Testis (tissue), 3 donors: Measurements from ENCODE around the gene GABRP. TPM values are rescaled to one million over a fixed set of nuclear protein-coding genes. Genes with fewer than 3 reads are reported as not detected.

Experiments used
- DNase-seq: peaks from one replicate; pipeline ENCODE4 v3.0.0-alpha.2; 2019
- H3K27ac ChIP-seq, 2 donors: fragments of 200-600 bp; sonication (generic); one replicate each; pipeline ENCODE4 v1.5.1; 2019
- H3K27me3 ChIP-seq: fragments of 200-600 bp; sonication (generic); one replicate; pipeline ENCODE4 v1.5.1; 2019
- H3K36me3 ChIP-seq: fragments of 200-600 bp; sonication (generic); one replicate; pipeline ENCODE4 v1.5.1; 2017; ENCODE audit warnings: low read depth; ENCODE audit errors: missing control alignments
- H3K4me1 ChIP-seq: fragments of 200-600 bp; sonication (generic); one replicate; pipeline ENCODE4 v1.5.1; 2019
- H3K4me3 ChIP-seq, 2 donors: fragments of 200-600 bp; sonication (generic); one replicate each; pipeline ENCODE4 v1.5.1; 2017 to 2019
- H3K9me3 ChIP-seq: fragments of 200-600 bp; sonication (generic); one replicate; pipeline ENCODE4 v1.5.1; 2017
- POLR2A ChIP-seq: fragments of 450-650 bp; IDR thresholded peaks from one replicate; pipeline ENCODE4 v1.6.1; 2017; ENCODE audit warnings: antibody characterized with exemption, mild to moderate bottlenecking, moderate library complexity
- WGBS, 2 donors: methylation state at CpG; one replicate each; pipeline ENCODE4 v1.1.5; 2018; 5-methylcytosine and 5-hydroxymethylcytosine counted together
- intact Hi-C: fragments of 100-400 bp; cut with DNase I; formaldehyde crosslinking; loops from one replicate; pipeline ENCODE4 v1.15.1; 2023; ENCODE audit warnings: low total_unique reads
- polyA plus RNA-seq: library from polyadenylated mRNA; stranded (reverse); fragments of 350-450 nt; fragmentation: Illumina TruSeq; extraction: RNeasy Lipid Tissue Mini Kit (QIAGEN cat#74804); gene quantifications from one replicate; pipeline ENCODE4 v1.2.3, GENCODE V29; 2014; ENCODE audit warnings: low read depth, low replicate concordance; ENCODE audit not compliant: insufficient read depth
- total RNA-seq, 2 donors: library from RNA; depleted of rRNA; stranded (reverse); fragments of >200 nt; gene quantifications; one replicate each; pipeline ENCODE4 v1.2.3, GENCODE V29; 2016
- TF ChIP-seq, protein P1 (sequence below), 3 experiments: fragments of 450-650 bp in 2 of 3; fragments of 200-600 bp in 1 of 3; sonication (generic) in 1 of 3; IDR thresholded peaks; one replicate each; pipeline ENCODE4 v1.5.1; 2016 to 2019; ENCODE audit warnings: antibody characterized with exemption in 3 of 3, mild to moderate bottlenecking in 2 of 3, moderate library complexity in 1 of 3

Gene GABRP
- total and polyA plus RNA-seq, 3 donors from 2014 or later: 0.67 TPM; not detected in 2

- no peak for DNase-seq
Observed at GRCh38 chr5:170848033-170848432, 64.5 kb downstream of the GABRP start.

GRCh38 chr5:170849374-170849773, 65.8 kb downstream of the GABRP start:
- no peaks in the 10 kb centered on the region for H3K36me3 ChIP-seq
- H3K27ac ChIP-seq: no peak overlapping the region
- intact Hi-C loops: no loop called here
- 69 to 80% methylated on average over 2 of the region's 2 CpGs for WGBS, 2 donors
- no peak overlapping the region for H3K4me3 ChIP-seq
- H3K4me1 ChIP-seq: no peaks in the 10 kb centered on the region
- no peaks in the 10 kb centered on the region for H3K27me3 ChIP-seq
- DNase-seq: no peak
- no peak for TF ChIP-seq POLR2A
- TF ChIP-seq, protein P1, sequence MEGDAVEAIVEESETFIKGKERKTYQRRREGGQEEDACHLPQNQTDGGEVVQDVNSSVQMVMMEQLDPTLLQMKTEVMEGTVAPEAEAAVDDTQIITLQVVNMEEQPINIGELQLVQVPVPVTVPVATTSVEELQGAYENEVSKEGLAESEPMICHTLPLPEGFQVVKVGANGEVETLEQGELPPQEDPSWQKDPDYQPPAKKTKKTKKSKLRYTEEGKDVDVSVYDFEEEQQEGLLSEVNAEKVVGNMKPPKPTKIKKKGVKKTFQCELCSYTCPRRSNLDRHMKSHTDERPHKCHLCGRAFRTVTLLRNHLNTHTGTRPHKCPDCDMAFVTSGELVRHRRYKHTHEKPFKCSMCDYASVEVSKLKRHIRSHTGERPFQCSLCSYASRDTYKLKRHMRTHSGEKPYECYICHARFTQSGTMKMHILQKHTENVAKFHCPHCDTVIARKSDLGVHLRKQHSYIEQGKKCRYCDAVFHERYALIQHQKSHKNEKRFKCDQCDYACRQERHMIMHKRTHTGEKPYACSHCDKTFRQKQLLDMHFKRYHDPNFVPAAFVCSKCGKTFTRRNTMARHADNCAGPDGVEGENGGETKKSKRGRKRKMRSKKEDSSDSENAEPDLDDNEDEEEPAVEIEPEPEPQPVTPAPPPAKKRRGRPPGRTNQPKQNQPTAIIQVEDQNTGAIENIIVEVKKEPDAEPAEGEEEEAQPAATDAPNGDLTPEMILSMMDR (IDR thresholded peaks at IDR 0.05): no peak
- H3K9me3 ChIP-seq: no peaks in the 10 kb centered on the region

More at GRCh38 chr5:170848033-170848432, 64.5 kb downstream of the GABRP start:
- no peaks in the 10 kb centered on the region for H3K36me3 ChIP-seq
- H3K4me1 ChIP-seq: no peaks in the 10 kb centered on the region
- no peaks in the 10 kb centered on the region for H3K27me3 ChIP-seq
- TF ChIP-seq, protein P1 (IDR thresholded peaks at IDR 0.05): no peak
- no peak for TF ChIP-seq POLR2A
- no peak overlapping the region for H3K27ac ChIP-seq
- H3K9me3 ChIP-seq: no peaks in the 10 kb centered on the region
- no peak overlapping the region for H3K4me3 ChIP-seq
- intact Hi-C loops: no loop called here
- 78 to 88% methylated on average over 5 of the region's 5 CpGs for WGBS, 2 donors

DNA sequence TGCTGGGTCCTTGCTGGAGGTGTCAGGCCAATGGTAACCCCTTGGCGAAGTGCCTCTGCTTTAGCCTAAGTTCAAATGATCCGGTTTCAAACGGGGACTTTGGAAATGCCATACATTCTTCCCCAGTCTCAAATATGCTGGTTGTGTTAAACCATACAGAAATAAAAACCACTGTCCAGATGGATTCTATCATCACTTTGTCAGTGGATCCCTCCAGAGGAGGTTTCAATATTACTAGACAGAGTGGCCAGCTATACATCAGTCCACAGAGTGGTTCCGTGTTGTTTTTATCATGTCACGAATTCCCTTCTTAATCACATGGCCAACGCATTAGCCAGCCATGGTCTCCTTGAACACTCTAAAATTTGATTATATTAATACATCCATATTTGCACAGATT, 71.0 kb downstream of the GABRP start:
- H3K36me3 ChIP-seq: no peaks in the 10 kb centered on the region
- WGBS, 2 donors: 72 to 84% methylated on average over 6 of the region's 6 CpGs
- TF ChIP-seq, protein P1 (IDR thresholded peaks at IDR 0.05): no peak
- no peak for TF ChIP-seq POLR2A
- H3K27ac ChIP-seq: no peak overlapping the region
- H3K4me3 ChIP-seq: no peak overlapping the region
- DNase-seq: no peak
- no peaks in the 10 kb centered on the region for H3K4me1 ChIP-seq
- no peaks in the 10 kb centered on the region for H3K9me3 ChIP-seq
- H3K27me3 ChIP-seq: no peaks in the 10 kb centered on the region
- intact Hi-C loops: no loop called here

DNA sequence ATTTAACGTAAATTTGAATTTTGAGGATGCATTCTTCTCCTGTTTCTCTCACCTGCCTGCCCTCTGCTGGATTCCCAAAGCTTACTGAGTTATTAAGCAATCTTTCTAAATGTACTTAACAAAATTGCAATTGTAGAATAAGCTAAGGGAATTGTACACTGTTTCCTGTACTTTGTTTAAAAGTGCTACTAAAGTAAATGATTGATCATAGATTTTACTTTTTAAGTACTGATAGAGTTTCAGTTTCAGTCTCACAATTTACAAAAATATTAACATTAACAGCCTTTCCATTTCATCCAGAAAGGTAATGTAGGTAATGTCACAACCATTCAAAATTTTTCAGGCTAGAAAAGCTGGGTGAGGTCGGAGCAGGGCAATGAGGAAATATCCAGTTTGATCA, 73.5 kb downstream of the GABRP start:
- no peaks in the 10 kb centered on the region for H3K36me3 ChIP-seq
- intact Hi-C loops: no loop called here
- 90 to 96% methylated on average over 2 of the region's 2 CpGs for WGBS, 2 donors
- TF ChIP-seq POLR2A: no peak
- TF ChIP-seq, protein P1 (IDR thresholded peaks at IDR 0.05): no peak
- no peaks in the 10 kb centered on the region for H3K27me3 ChIP-seq
- H3K4me3 ChIP-seq: no peak overlapping the region
- DNase-seq: no peak
- H3K4me1 ChIP-seq: no peaks in the 10 kb centered on the region
- H3K9me3 ChIP-seq: no peaks in the 10 kb centered on the region
- no peak overlapping the region for H3K27ac ChIP-seq

- Histone ChIP-seq H3K27ac (no peak overlapping the region), H3K36me3 (no peaks in the 10 kb centered on the region), H3K9me3 (no peaks in the 10 kb centered on the region), H3K4me3 (no peak overlapping the region), H3K4me1 (no peaks in the 10 kb centered on the region), H3K27me3 (no peaks in the 10 kb centered on the region)
- TF ChIP-seq POLR2A: no peak
- TF ChIP-seq, protein P1 (IDR thresholded peaks at IDR 0.05): no peak
- DNase-seq: no peak
- intact Hi-C loops: no loop called here
Observed at GRCh38 chr5:170860415-170860814, 76.9 kb downstream of the GABRP start.
